PC-9 (cell line): ENCODE measurements around the gene CRYGS. TPM values are rescaled to one million over a fixed set of nuclear protein-coding genes. Genes with fewer than 3 reads are reported as not detected.

Source experiments
- BruUV-seq: library from RNA; stranded (reverse); fragments of 400-500 nt; replicated peaks from 2 replicates; lab custom pipeline; 2021; lab: Mats Ljungman, UMichigan
- CTCF ChIA-PET: fragments of 300-600 bp; sonication (Branson Sonifier 250); formaldehyde crosslinking; loops from one replicate; lab custom pipeline; 2022; ENCODE audit warnings: antibody characterized with exemption; lab: Charles Lee
- POLR2A ChIA-PET: fragments of 300-600 bp; sonication (Branson Sonifier 250); formaldehyde crosslinking; loops from one replicate; lab custom pipeline; 2022; ENCODE audit warnings: antibody characterized with exemption; ENCODE audit not compliant: unreplicated experiment; lab: Charles Lee
- DNase-seq, 2 experiments: peaks; one replicate each; pipeline versions ENCODE4 v3.0.0 to v3.0.0-alpha.2; 2015 to 2022; ENCODE audit warnings: mixed read lengths in 1 of 2
- H2AFZ ChIP-seq: fragments of 200-600 bp; sonication (generic); 2 replicates; pipeline ENCODE4 v1.8.1; 2017; ENCODE audit warnings: antibody characterized with exemption
- H3F3A ChIP-seq: fragments of 200-600 bp; sonication (generic); 2 replicates; pipeline ENCODE4 v1.8.1; 2017; ENCODE audit warnings: antibody characterized with exemption, mild to moderate bottlenecking, low read depth; ENCODE audit not compliant: insufficient read depth
- H3K27ac ChIP-seq: fragments of 200-600 bp; sonication (generic); 2 replicates; pipeline ENCODE4 v1.6.1; 2016; ENCODE audit warnings: mixed run types
- H3K27me3 ChIP-seq: fragments of 200-600 bp; sonication (generic); 2 replicates; pipeline ENCODE4 v1.6.1; 2016; ENCODE audit warnings: low read depth, mixed run types; ENCODE audit not compliant: insufficient read depth
- H3K36me3 ChIP-seq: fragments of 200-600 bp; sonication (generic); 2 replicates; pipeline ENCODE4 v1.6.1; 2016; ENCODE audit warnings: low read depth, mixed run types
- H3K4me1 ChIP-seq: fragments of 200-600 bp; sonication (generic); replicated peaks from 2 replicates; pipeline ENCODE4 v1.6.1; 2016; ENCODE audit warnings: mixed run types; ENCODE audit not compliant: insufficient read depth
- H3K4me2 ChIP-seq: fragments of 200-600 bp; sonication (generic); 2 replicates; pipeline ENCODE4 v1.6.1; 2017; ENCODE audit warnings: mixed run types
- H3K4me3 ChIP-seq: fragments of 200-600 bp; sonication (generic); 2 replicates; pipeline ENCODE4 v1.6.1; 2016; ENCODE audit warnings: mixed run types
- H3K79me2 ChIP-seq: fragments of 200-600 bp; sonication (generic); 2 replicates; pipeline ENCODE4 v1.6.1; 2017; ENCODE audit warnings: low read depth, mixed run types
- H3K9me2 ChIP-seq: fragments of 200-600 bp; sonication (generic); 2 replicates; pipeline ENCODE4 v1.8.1; 2017; ENCODE audit warnings: mild to moderate bottlenecking; ENCODE audit not compliant: insufficient read depth
- H3K9me3 ChIP-seq: fragments of 200-600 bp; sonication (generic); 2 replicates; pipeline ENCODE4 v1.8.1; 2016; ENCODE audit warnings: low read depth; ENCODE audit not compliant: insufficient read depth
- H4K20me1 ChIP-seq: fragments of 200-600 bp; sonication (generic); 2 replicates; pipeline ENCODE4 v1.8.1; 2017; ENCODE audit not compliant: insufficient read depth
- CTCF ChIP-seq: fragments of 200-600 bp; sonication (generic); conservative IDR thresholded peaks from 2 replicates; pipeline ENCODE4 v1.6.1; 2017; ENCODE audit warnings: mixed run types, antibody characterized with exemption, mild to moderate bottlenecking, moderate library complexity
- EZH2 ChIP-seq: fragments of 200-600 bp; sonication (generic); IDR thresholded peaks from 2 replicates; pipeline ENCODE4 v1.8.0; 2017; ENCODE audit warnings: antibody characterized with exemption, low read depth
- intact Hi-C: fragments of 100-400 bp; cut with micrococcal nuclease; formaldehyde crosslinking; loops from one replicate; pipeline ENCODE4 v1.10.0; 2022; ENCODE audit not compliant: unreplicated experiment
- total RNA-seq: library from RNA; stranded (reverse); gene quantifications from 2 replicates; pipeline ENCODE4 v1.2.3, GENCODE V29; 2021

CRYGS gene
- total RNA-seq, 1 experiment from 2014 or later, result 2.8 TPM

- Histone ChIP-seq H3K79me2 (no peaks in the 10 kb centered on the region), H3K4me1 (no peaks in the 10 kb centered on the region), H3K36me3 (peaks cover 13% of the 10 kb centered on the region), H3F3A (no peaks in the 10 kb centered on the region), H4K20me1 (no peaks in the 10 kb centered on the region), H2AFZ (no peak overlapping the region), H3K27ac (no peak overlapping the region), H3K9me3 (no peaks in the 10 kb centered on the region), H3K4me3 (no peak overlapping the region), H3K4me2 (no peak overlapping the region), H3K27me3 (no peaks in the 10 kb centered on the region), H3K9me2 (no peaks in the 10 kb centered on the region)
- no peak for TF ChIP-seq CTCF
- TF ChIP-seq EZH2, result no peak
- ChIA-PET POLR2A (no interaction called here), CTCF (interaction anchor here (0.6 to 2.3 kb wide), 2 partner anchors 64 to 823 kb away, joined by 4 to 11 read pairs; no protein-coding TSS in a partner anchor)
- no peak for DNase-seq
- BruUV-seq, result no TSS peak
- intact Hi-C loops, result no loop called here
Measured at GRCh38 chr3:186552408-186553031, 8.3 kb upstream of the CRYGS start.

GRCh38 chr3:186551387-186551786 is 7.2 kb upstream of the CRYGS start:
- no peak overlapping the region for H3K4me2 ChIP-seq
- no peak overlapping the region for H2AFZ ChIP-seq
- no peaks in the 10 kb centered on the region for H3K27me3 ChIP-seq
- H3K4me3 ChIP-seq, result no peak overlapping the region
- intact Hi-C loops, result loop anchor here (2.0 kb wide), 1 partner anchor 65 kb away; no protein-coding TSS in a partner anchor
- no peaks in the 10 kb centered on the region for H3K4me1 ChIP-seq
- no peaks in the 10 kb centered on the region for H3K79me2 ChIP-seq
- peaks cover 13% of the 10 kb centered on the region; the same call in 1 of the 2 replicates for H3K36me3 ChIP-seq
- DNase-seq, result no peak
- no peaks in the 10 kb centered on the region for H3K9me3 ChIP-seq
- ChIA-PET CTCF (interaction anchor here (2.3 kb wide), 1 partner anchor 66 kb away, joined by 11 read pairs; no protein-coding TSS in a partner anchor), POLR2A (no interaction called here)
- no TSS peak for BruUV-seq
- H3K27ac ChIP-seq, result no peak overlapping the region
- H3K9me2 ChIP-seq, result no peaks in the 10 kb centered on the region
- TF ChIP-seq EZH2 (no peak), CTCF (no peak; the same call in 1 of the 2 replicates)
- H4K20me1 ChIP-seq, result no peaks in the 10 kb centered on the region
- no peaks in the 10 kb centered on the region for H3F3A ChIP-seq

- H3K4me1 ChIP-seq, result no peaks in the 10 kb centered on the region
- H4K20me1 ChIP-seq, result no peaks in the 10 kb centered on the region
- no TSS peak for BruUV-seq
- intact Hi-C loops, result loop anchor here (10.0 kb wide), 1 partner anchor 1165 kb away; no protein-coding TSS in a partner anchor
- no peaks in the 10 kb centered on the region for H3K9me2 ChIP-seq
- no peak for DNase-seq
- H2AFZ ChIP-seq, result no peak overlapping the region
- peaks cover 18% of the 10 kb centered on the region; the same call in 1 of the 2 replicates for H3K36me3 ChIP-seq
- ChIA-PET CTCF (interaction anchor here (1.8 kb wide), 1 partner anchor 9 kb away, joined by 5 read pairs; no protein-coding TSS in a partner anchor), POLR2A (no interaction called here)
- no peak overlapping the region for H3K27ac ChIP-seq
- no peaks in the 10 kb centered on the region for H3K27me3 ChIP-seq
- H3K9me3 ChIP-seq, result no peaks in the 10 kb centered on the region
- no peaks in the 10 kb centered on the region for H3K79me2 ChIP-seq
- H3F3A ChIP-seq, result no peaks in the 10 kb centered on the region
- no peak overlapping the region for H3K4me3 ChIP-seq
- H3K4me2 ChIP-seq, result no peak overlapping the region
- TF ChIP-seq CTCF, result no peak
- no peak for TF ChIP-seq EZH2
Measured at GRCh38 chr3:186549497-186549896, 5.3 kb upstream of the CRYGS start.
